ENCODE data around the gene ABHD17A. TPM values are rescaled to one million over a fixed set of nuclear protein-coding genes. Genes with fewer than 3 reads are reported as not detected.
A peak's percentile ranks its signal among the peaks of the same experiment; 100 is the strongest.

The ABHD17A gene
- total and polyA plus RNA-seq, 2 donors (not counting 1 experiment from before 2014, with no cell fraction given), result 23.0 to 74.5 TPM

GRCh38 chr19:1843116-1843515 is 42.2 kb downstream of the ABHD17A start:
- Histone ChIP-seq H3K9me3 (ENCODE audit: control insufficient read depth, insufficient read depth, low read depth, low read length) (no peaks in the 10 kb centered on the region), H3K27me3 (ENCODE audit: control insufficient read depth, insufficient read depth, low read length) (no peaks in the 10 kb centered on the region), H3K4me3 (replicated peaks in 1 of 4; ENCODE audit: control extremely low read depth in 1 of 4, insufficient read depth in 1 of 4, low read depth in 3 of 4, low read length in 4 of 4) (no peak overlapping the region), H3K79me2 (ENCODE audit: control insufficient read depth, insufficient read depth, low read length) (peaks cover 93% of the 10 kb centered on the region), H3K27ac (ENCODE audit: insufficient read depth, low read length) (no peak overlapping the region), H3K4me1 (ENCODE audit: control insufficient read depth, extremely low read depth, insufficient read depth, low read length) (peaks cover 5% of the 10 kb centered on the region), H2AFZ (ENCODE audit: low read length) (no peak overlapping the region), H3K4me2 (ENCODE audit: extremely low read depth, insufficient read depth, low read length) (no peak overlapping the region), H3K36me3 (ENCODE audit: control insufficient read depth, insufficient read depth, low read length) (peaks cover 9% of the 10 kb centered on the region), H3K9ac (ENCODE audit: insufficient read depth, low read length) (no peak overlapping the region), H4K20me1 (ENCODE audit: control insufficient read depth, extremely low read depth, insufficient read depth, low read length) (no peaks in the 10 kb centered on the region)
- no peak for DNase-seq (ENCODE audit: low read depth in 2 of 2)
- TF ChIP-seq EZH2 (IDR thresholded peaks at IDR 0.05; ENCODE audit: low read length, missing control alignments) (no peak), CTCF (conservative IDR thresholded peaks at IDR 0.05 in 1 of 2, IDR thresholded peaks at IDR 0.05 in 1 of 2; ENCODE audit: low read depth in 1 of 2, low read length in 2 of 2) (no peak)

GRCh38 chr19:1841209-1841924 is 43.9 kb downstream of the ABHD17A start:
- no peaks in the 10 kb centered on the region for H3K4me1 ChIP-seq (ENCODE audit: control insufficient read depth, extremely low read depth, insufficient read depth, low read length)
- H3K9me3 ChIP-seq (ENCODE audit: control insufficient read depth, insufficient read depth, low read depth, low read length), result no peaks in the 10 kb centered on the region
- H3K36me3 ChIP-seq (ENCODE audit: control insufficient read depth, insufficient read depth, low read length), result peaks cover 9% of the 10 kb centered on the region
- TF ChIP-seq CTCF (conservative IDR thresholded peaks at IDR 0.05 in 1 of 2, IDR thresholded peaks at IDR 0.05 in 1 of 2; ENCODE audit: low read depth in 1 of 2, low read length in 2 of 2), result no peak
- TF ChIP-seq EZH2 (IDR thresholded peaks at IDR 0.05; ENCODE audit: low read length, missing control alignments), result no peak
- H3K79me2 ChIP-seq (ENCODE audit: control insufficient read depth, insufficient read depth, low read length), result peaks cover 90% of the 10 kb centered on the region
- no peak for DNase-seq (ENCODE audit: low read depth in 2 of 2)
- peak overlapping the region; percentile 37 for H3K9ac ChIP-seq (ENCODE audit: insufficient read depth, low read length)
- H3K27me3 ChIP-seq (ENCODE audit: control insufficient read depth, insufficient read depth, low read length), result no peaks in the 10 kb centered on the region
- peak overlapping the region in 1 of 4 experiments; percentile 17 for H3K4me3 ChIP-seq (replicated peaks in 1 of 4; ENCODE audit: control extremely low read depth in 1 of 4, insufficient read depth in 1 of 4, low read depth in 3 of 4, low read length in 4 of 4)
- no peaks in the 10 kb centered on the region for H4K20me1 ChIP-seq (ENCODE audit: control insufficient read depth, extremely low read depth, insufficient read depth, low read length)
- H3K4me2 ChIP-seq (ENCODE audit: extremely low read depth, insufficient read depth, low read length), result no peak overlapping the region
- no peak overlapping the region for H2AFZ ChIP-seq (ENCODE audit: low read length)
- H3K27ac ChIP-seq (ENCODE audit: insufficient read depth, low read length), result peak overlapping the region; percentile 50

GRCh38 chr19:1840541-1841115 is 44.7 kb downstream of the ABHD17A start:
- no peak overlapping the region for H2AFZ ChIP-seq (ENCODE audit: low read length)
- H3K9me3 ChIP-seq (ENCODE audit: control insufficient read depth, insufficient read depth, low read depth, low read length), result no peaks in the 10 kb centered on the region
- TF ChIP-seq EZH2 (IDR thresholded peaks at IDR 0.05; ENCODE audit: low read length, missing control alignments) (no peak), CTCF (conservative IDR thresholded peaks at IDR 0.05 in 1 of 2, IDR thresholded peaks at IDR 0.05 in 1 of 2; ENCODE audit: low read depth in 1 of 2, low read length in 2 of 2) (no peak)
- H3K4me1 ChIP-seq (ENCODE audit: control insufficient read depth, extremely low read depth, insufficient read depth, low read length), result no peaks in the 10 kb centered on the region
- H3K4me2 ChIP-seq (ENCODE audit: extremely low read depth, insufficient read depth, low read length), result no peak overlapping the region
- H4K20me1 ChIP-seq (ENCODE audit: control insufficient read depth, extremely low read depth, insufficient read depth, low read length), result no peaks in the 10 kb centered on the region
- H3K9ac ChIP-seq (ENCODE audit: insufficient read depth, low read length), result peak overlapping the region; percentile 23
- peaks cover 90% of the 10 kb centered on the region for H3K79me2 ChIP-seq (ENCODE audit: control insufficient read depth, insufficient read depth, low read length)
- peak overlapping the region; percentile 50 for H3K27ac ChIP-seq (ENCODE audit: insufficient read depth, low read length)
- no peaks in the 10 kb centered on the region for H3K27me3 ChIP-seq (ENCODE audit: control insufficient read depth, insufficient read depth, low read length)
- H3K36me3 ChIP-seq (ENCODE audit: control insufficient read depth, insufficient read depth, low read length), result peaks cover 8% of the 10 kb centered on the region
- DNase-seq (ENCODE audit: low read depth in 2 of 2), result no peak
- no peak overlapping the region for H3K4me3 ChIP-seq (replicated peaks in 1 of 4; ENCODE audit: control extremely low read depth in 1 of 4, insufficient read depth in 1 of 4, low read depth in 3 of 4, low read length in 4 of 4)
